HG03103 (cell line): Measurements from ENCODE around the gene MYT1.
"Not testable (repeated sequence)": the region's sequence is repeated elsewhere in the genome, so short reads cannot be mapped to it uniquely, and the experiment has no call there.

ENCODE experiments used
- ATAC-seq: cut with Tn5 transposase; IDR thresholded peaks from one replicate; pipeline ENCODE4 v1.9.1; 2021; ENCODE audit warnings: low read depth; ENCODE audit not compliant: unreplicated experiment

Gene MYT1

GRCh38 chr20:64258071-64258823 lies 94.0 kb downstream of the MYT1 start:
- ATAC-seq: no peak

GRCh38 chr20:64260239-64260638 lies 96.0 kb downstream of the MYT1 start:
- ATAC-seq: no peak

GRCh38 chr20:64261138-64261537 lies 96.9 kb downstream of the MYT1 start:
- ATAC-seq: no peak

- ATAC-seq: no peak
Measured at GRCh38 chr20:64264091-64264490, 99.8 kb downstream of the MYT1 start.

- ATAC-seq: no peak
Measured at GRCh38 chr20:64265201-64265600, 100.9 kb downstream of the MYT1 start.

- ATAC-seq: no peak
Measured at GRCh38 chr20:64266988-64267387, 102.7 kb downstream of the MYT1 start.

- ATAC-seq: no peak
Measured at GRCh38 chr20:64268174-64268573, 103.9 kb downstream of the MYT1 start.

GRCh38 chr20:64269604-64270411 lies 105.6 kb downstream of the MYT1 start:
- no peak for ATAC-seq

- ATAC-seq: no peak
Measured at GRCh38 chr20:64271636-64272035, 107.4 kb downstream of the MYT1 start.

- no peak for ATAC-seq
Measured at GRCh38 chr20:64273109-64273508, 108.9 kb downstream of the MYT1 start.

- ATAC-seq: no peak
Measured at GRCh38 chr20:64276817-64277216, 112.6 kb downstream of the MYT1 start.

GRCh38 chr20:64277571-64278316 lies 113.5 kb downstream of the MYT1 start:
- ATAC-seq: no peak

GRCh38 chr20:64278317-64278681 lies 114.0 kb downstream of the MYT1 start:
- no peak for ATAC-seq

GRCh38 chr20:64279826-64280459 lies 115.7 kb downstream of the MYT1 start:
- no peak for ATAC-seq

- ATAC-seq: no peak
Measured at GRCh38 chr20:64280460-64280843, 116.2 kb downstream of the MYT1 start.

- no peak for ATAC-seq
Measured at GRCh38 chr20:64283646-64284045, 119.4 kb downstream of the MYT1 start.

GRCh38 chr20:64285579-64286446 lies 121.6 kb downstream of the MYT1 start:
- ATAC-seq: peak; percentile 93

- not testable (repeated sequence) for ATAC-seq
Measured at GRCh38 chr20:64286447-64287263, 122.4 kb downstream of the MYT1 start.

GRCh38 chr20:64287264-64287590 lies 123.0 kb downstream of the MYT1 start:
- ATAC-seq: not testable (repeated sequence)
